ENCODE measurements around the gene MYH6. TPM values are rescaled to one million over a fixed set of nuclear protein-coding genes. Genes with fewer than 3 reads are reported as not detected.
"Not testable (repeated sequence)": the region's sequence is repeated elsewhere in the genome, so short reads cannot be mapped to it uniquely, and the experiment has no call there.

Gene MYH6
- total RNA-seq, 2 experiments from 2014 or later: 0.07 to 0.08 TPM

GRCh38 chr14:23392613-23393012 lies 15.5 kb downstream of the MYH6 start:
- H3K4me3 Mint-ChIP-seq: no peak overlapping the region
- H3K27ac Mint-ChIP-seq: no peak overlapping the region
- H3K9me3 Mint-ChIP-seq: no peaks in the 10 kb centered on the region
- H3K4me1 Mint-ChIP-seq: no peaks in the 10 kb centered on the region
- CTCF ChIA-PET: interaction anchor here (2.3 to 2.5 kb wide), 2 partner anchors 10 to 13 kb away, joined by 12 read pairs; no protein-coding TSS in a partner anchor
- no peak for DNase-seq
- H3K27me3 Mint-ChIP-seq: peaks cover 3% of the 10 kb centered on the region
- POLR2A ChIA-PET: no interaction called here
- no peaks in the 10 kb centered on the region for H3K36me3 Mint-ChIP-seq (ENCODE audit: low read depth)

GRCh38 chr14:23389871-23390270 lies 18.2 kb downstream of the MYH6 start:
- CTCF ChIA-PET: interaction anchor here (0.7 to 1.5 kb wide), 2 partner anchors 9 to 133 kb away, joined by 3 read pairs; no protein-coding TSS in a partner anchor
- H3K36me3 Mint-ChIP-seq (ENCODE audit: low read depth); POLR2A ChIA-PET; H3K9me3 Mint-ChIP-seq; H3K27me3 Mint-ChIP-seq; H3K4me1 Mint-ChIP-seq; DNase-seq; H3K4me3 Mint-ChIP-seq; H3K27ac Mint-ChIP-seq: not testable (repeated sequence)

GRCh38 chr14:23389396-23389795 lies 18.7 kb downstream of the MYH6 start:
- Mint-ChIP-seq H3K27ac (no peak overlapping the region), H3K36me3 (ENCODE audit: low read depth) (no peaks in the 10 kb centered on the region), H3K4me1 (no peaks in the 10 kb centered on the region), H3K27me3 (peaks cover 3% of the 10 kb centered on the region), H3K9me3 (no peaks in the 10 kb centered on the region), H3K4me3 (no peak overlapping the region)
- no peak for DNase-seq
- CTCF ChIA-PET: interaction anchor here (1.5 kb wide), 1 partner anchor 9 kb away, joined by 3 read pairs; no protein-coding TSS in a partner anchor
- POLR2A ChIA-PET: no interaction called here

- CTCF ChIA-PET: interaction anchor here (0.6 to 1.5 kb wide), 3 partner anchors 9 to 237 kb away, joined by 3 read pairs; no protein-coding TSS in a partner anchor
These were observed 19.1 kb downstream of the MYH6 start for GRCh38 chr14:23388996-23389395.

GRCh38 chr14:23387916-23388882 lies 19.9 kb downstream of the MYH6 start:
- no peak for DNase-seq
- Mint-ChIP-seq H3K4me3 (no peak overlapping the region), H3K27ac (no peak overlapping the region), H3K9me3 (no peaks in the 10 kb centered on the region), H3K27me3 (peaks cover 3% of the 10 kb centered on the region), H3K4me1 (no peaks in the 10 kb centered on the region), H3K36me3 (ENCODE audit: low read depth) (no peaks in the 10 kb centered on the region)
- CTCF ChIA-PET: interaction anchor here (0.6 to 1.5 kb wide), 4 partner anchors 8 to 236 kb away, joined by 3 read pairs; no protein-coding TSS in a partner anchor
- POLR2A ChIA-PET: no interaction called here

More at GRCh38 chr14:23388996-23389395, 19.1 kb downstream of the MYH6 start:
- Mint-ChIP-seq H3K27ac (no peak overlapping the region), H3K36me3 (ENCODE audit: low read depth) (no peaks in the 10 kb centered on the region), H3K4me1 (no peaks in the 10 kb centered on the region), H3K27me3 (peaks cover 3% of the 10 kb centered on the region), H3K9me3 (no peaks in the 10 kb centered on the region), H3K4me3 (no peak overlapping the region)
- POLR2A ChIA-PET: no interaction called here
- DNase-seq: no peak

- no peaks in the 10 kb centered on the region for H3K36me3 Mint-ChIP-seq (ENCODE audit: low read depth)
- H3K27ac Mint-ChIP-seq: no peak overlapping the region
- ChIA-PET POLR2A (no interaction called here), CTCF (no interaction called here)
- no peak for DNase-seq
- no peak overlapping the region for H3K4me3 Mint-ChIP-seq
- H3K4me1 Mint-ChIP-seq: no peaks in the 10 kb centered on the region
- H3K27me3 Mint-ChIP-seq: peaks cover 3% of the 10 kb centered on the region
- no peaks in the 10 kb centered on the region for H3K9me3 Mint-ChIP-seq
These were observed 21.1 kb downstream of the MYH6 start for GRCh38 chr14:23386999-23387398.

- POLR2A ChIA-PET: not testable (repeated sequence)
These were observed 21.8 kb downstream of the MYH6 start for GRCh38 chr14:23386266-23386657.

GRCh38 chr14:23385642-23386265 lies 22.3 kb downstream of the MYH6 start:
- H3K36me3 Mint-ChIP-seq (ENCODE audit: low read depth): no peaks in the 10 kb centered on the region
- DNase-seq: no peak
- no peaks in the 10 kb centered on the region for H3K4me1 Mint-ChIP-seq
- POLR2A ChIA-PET: no interaction called here
- no peak overlapping the region for H3K27ac Mint-ChIP-seq
- H3K9me3 Mint-ChIP-seq: no peaks in the 10 kb centered on the region
- H3K4me3 Mint-ChIP-seq: no peak overlapping the region
- H3K27me3 Mint-ChIP-seq: peaks cover 1% of the 10 kb centered on the region
- CTCF ChIA-PET: no interaction called here

More at GRCh38 chr14:23386266-23386657, 21.8 kb downstream of the MYH6 start:
- H3K4me3 Mint-ChIP-seq; H3K4me1 Mint-ChIP-seq; H3K27ac Mint-ChIP-seq; H3K27me3 Mint-ChIP-seq; H3K36me3 Mint-ChIP-seq (ENCODE audit: low read depth); CTCF ChIA-PET; H3K9me3 Mint-ChIP-seq; DNase-seq: not testable (repeated sequence)

GRCh38 chr14:23385244-23385641 lies 22.8 kb downstream of the MYH6 start:
- H3K36me3 Mint-ChIP-seq (ENCODE audit: low read depth): no peaks in the 10 kb centered on the region
- H3K9me3 Mint-ChIP-seq: no peaks in the 10 kb centered on the region
- peaks cover 3% of the 10 kb centered on the region for H3K27me3 Mint-ChIP-seq
- DNase-seq: no peak
- H3K4me3 Mint-ChIP-seq: no peak overlapping the region
- H3K27ac Mint-ChIP-seq: no peak overlapping the region
- ChIA-PET CTCF (no interaction called here), POLR2A (no interaction called here)
- no peaks in the 10 kb centered on the region for H3K4me1 Mint-ChIP-seq

GRCh38 chr14:23384364-23385080 lies 23.6 kb downstream of the MYH6 start:
- Mint-ChIP-seq H3K27ac (no peak overlapping the region), H3K4me3 (no peak overlapping the region), H3K36me3 (ENCODE audit: low read depth) (no peaks in the 10 kb centered on the region), H3K9me3 (no peaks in the 10 kb centered on the region), H3K4me1 (no peaks in the 10 kb centered on the region), H3K27me3 (peaks cover 3% of the 10 kb centered on the region)
- POLR2A ChIA-PET: no interaction called here
- no peak for DNase-seq
- CTCF ChIA-PET: interaction anchor here (0.8 to 3.1 kb wide), 2 partner anchors 9 to 30 kb away, joined by 3 to 12 read pairs; no protein-coding TSS in a partner anchor

- Mint-ChIP-seq H3K27ac (no peak overlapping the region), H3K4me1 (no peaks in the 10 kb centered on the region), H3K4me3 (no peak overlapping the region), H3K9me3 (no peaks in the 10 kb centered on the region), H3K36me3 (ENCODE audit: low read depth) (no peaks in the 10 kb centered on the region), H3K27me3 (peaks cover 3% of the 10 kb centered on the region)
- no peak for DNase-seq
- ChIA-PET CTCF (interaction anchor here (0.5 to 3.1 kb wide), 5 partner anchors 10 to 566 kb away, joined by 3 to 12 read pairs (median 3); no protein-coding TSS in a partner anchor), POLR2A (interaction anchor here (0.6 kb wide), 1 partner anchor 311 kb away, joined by 3 read pairs; no protein-coding TSS in a partner anchor)
These were observed 25.2 kb downstream of the MYH6 start for GRCh38 chr14:23382731-23383440.

- no peak overlapping the region for H3K4me3 Mint-ChIP-seq
- H3K4me1 Mint-ChIP-seq: no peaks in the 10 kb centered on the region
- H3K36me3 Mint-ChIP-seq (ENCODE audit: low read depth): no peaks in the 10 kb centered on the region
- no peaks in the 10 kb centered on the region for H3K9me3 Mint-ChIP-seq
- DNase-seq: no peak
- CTCF ChIA-PET: interaction anchor here (0.5 to 3.1 kb wide), 3 partner anchors 11 to 566 kb away, joined by 3 to 12 read pairs (median 4); no protein-coding TSS in a partner anchor
- no peak overlapping the region for H3K27ac Mint-ChIP-seq
- POLR2A ChIA-PET: no interaction called here
- peaks cover 3% of the 10 kb centered on the region for H3K27me3 Mint-ChIP-seq
These were observed 25.8 kb downstream of the MYH6 start for GRCh38 chr14:23382276-23382675.
